Aorta (tissue), 5 donors: ENCODE results near the gene SLC16A11. TPM values are rescaled to one million over a fixed set of nuclear protein-coding genes. Genes with fewer than 3 reads are reported as not detected.

Source experiments
- ATAC-seq: fragments of 200-7000 bp; cut with Tn5 transposase; one replicate; pipeline ENCODE4 v1.9.1; 2022; ENCODE audit warnings: moderate library complexity; ENCODE audit not compliant: low FRiP score
- DNase-seq, 2 donors: peaks; one replicate each; pipeline ENCODE4 v3.0.0-alpha.2; 2020
- H3K27ac ChIP-seq, 2 donors: one replicate each; pipeline ENCODE4 v1.5.1; 2013; ENCODE audit warnings: low read length in 2 of 2, mild to moderate bottlenecking in 2 of 2, moderate library complexity in 2 of 2, control low read depth in 1 of 2, inconsistent platforms in 1 of 2, low read depth in 1 of 2
- H3K27me3 ChIP-seq, 2 donors: one replicate each; pipeline ENCODE4 v1.6.1; 2013; ENCODE audit warnings: control low read depth in 1 of 2, low read length in 1 of 2, mild to moderate bottlenecking in 1 of 2, moderate library complexity in 1 of 2; ENCODE audit not compliant: insufficient read depth in 2 of 2, control insufficient read depth in 1 of 2
- H3K36me3 ChIP-seq, 2 donors: one replicate each; pipeline ENCODE4 v1.6.1; 2013; ENCODE audit warnings: control low read depth in 1 of 2, low read length in 1 of 2, mild to moderate bottlenecking in 1 of 2; ENCODE audit not compliant: insufficient read depth in 2 of 2, control insufficient read depth in 1 of 2
- H3K4me1 ChIP-seq, 2 donors: one replicate each; pipeline ENCODE4 v1.6.1; 2013; ENCODE audit warnings: low read length in 2 of 2, control low read depth in 1 of 2, mild to moderate bottlenecking in 1 of 2, moderate library complexity in 1 of 2; ENCODE audit not compliant: insufficient read depth in 2 of 2, control insufficient read depth in 1 of 2
- H3K4me3 ChIP-seq, 2 donors: one replicate each; pipeline ENCODE4 v1.5.1; 2013; ENCODE audit warnings: low read length in 2 of 2, control low read depth in 1 of 2, mild to moderate bottlenecking in 1 of 2
- H3K9me3 ChIP-seq: one replicate; pipeline ENCODE4 v1.6.1; 2013; ENCODE audit warnings: mild to moderate bottlenecking, low read length; ENCODE audit not compliant: control insufficient read depth
- WGBS, 2 donors: extraction: QIAGEN DNeasy Blood & Tissue Kit; methylation state at CpG; one replicate each; pipeline ENCODE4 v1.1.7; 2013; 5-methylcytosine and 5-hydroxymethylcytosine counted together
- intact Hi-C, 2 donors: fragments of 100-400 bp; cut with DNase I; formaldehyde crosslinking; loops; one replicate each; pipeline versions ENCODE4 v1.14.2 to v1.15.0; 2022
- polyA plus RNA-seq, 2 donors: library from polyadenylated mRNA; stranded (reverse); fragments of 200-250 nt; gene quantifications; one replicate each; pipeline ENCODE4 v1.2.3, GENCODE V29; 2013
- total RNA-seq, 2 donors: library from RNA; stranded (reverse); fragmentation: NEBNext Ultra II Directional; extraction: Animal tissue kit (Norgen Biotek cat#: 25700); gene quantifications; one replicate each; pipeline ENCODE4 v1.2.1, GENCODE V29; 2021
- donor health status: healthy with polysubstance abuse.
- donor health status: Bipolar disorder and iron deficiency.
- donor health status: DM: no; HTN: no; CAD: no.
- donor health status: DM: no; HTN: no; CAD: no.
- donor health status: DM: yes; HTN: yes; CAD: no.

The SLC16A11 gene
- total and polyA plus RNA-seq, 4 donors: 0.26 to 1.3 TPM; not detected in 2

GRCh38 chr17:7018331-7018964 lies 25.4 kb downstream of the SLC16A11 start:
- Histone ChIP-seq H3K27ac (peak overlapping the region; percentile 59 to 85), H3K36me3 (no peaks in the 10 kb centered on the region), H3K9me3 (no peaks in the 10 kb centered on the region), H3K27me3 (no peaks in the 10 kb centered on the region), H3K4me3 (peak overlapping the region; percentile 59 to 89), H3K4me1 (peaks cover 0 to 3% of the 10 kb centered on the region in 2 donors)
- ATAC-seq: no peak
- intact Hi-C loops: no loop called here
- 33 to 40% methylated on average over 8 to 10 of the region's 10 CpGs for WGBS, 2 donors
- DNase-seq: peak; percentile 84 to 87

GRCh38 chr17:7017827-7018200 lies 26.1 kb downstream of the SLC16A11 start:
- Histone ChIP-seq H3K36me3 (no peaks in the 10 kb centered on the region), H3K27ac (peak overlapping the region in 1 of 2 donors; percentile 85), H3K4me3 (no peak overlapping the region), H3K27me3 (no peaks in the 10 kb centered on the region), H3K4me1 (peaks cover 0 to 3% of the 10 kb centered on the region in 2 donors), H3K9me3 (no peaks in the 10 kb centered on the region)
- 73 to 75% methylated on average over 12 of the region's 12 CpGs for WGBS, 2 donors
- no peak for DNase-seq
- no peak for ATAC-seq
- intact Hi-C loops: no loop called here

- Histone ChIP-seq H3K4me3 (no peak overlapping the region), H3K27me3 (no peaks in the 10 kb centered on the region), H3K9me3 (no peaks in the 10 kb centered on the region), H3K36me3 (no peaks in the 10 kb centered on the region), H3K4me1 (peaks cover 0 to 3% of the 10 kb centered on the region in 2 donors), H3K27ac (peak overlapping the region in 1 of 2 donors; percentile 85)
- ATAC-seq (no peak), DNase-seq (no peak)
- WGBS, 2 donors: 65 to 71% methylated on average over 20 of the region's 20 CpGs
- intact Hi-C loops: no loop called here
Measured at GRCh38 chr17:7016886-7017826, 26.7 kb downstream of the SLC16A11 start.

GRCh38 chr17:7016418-7016817 lies 27.5 kb downstream of the SLC16A11 start:
- H3K27me3 ChIP-seq: no peaks in the 10 kb centered on the region
- intact Hi-C loops: no loop called here
- H3K27ac ChIP-seq: no peak overlapping the region
- ATAC-seq (no peak), DNase-seq (no peak)
- H3K36me3 ChIP-seq: no peaks in the 10 kb centered on the region
- H3K9me3 ChIP-seq: no peaks in the 10 kb centered on the region
- WGBS, 2 donors: 79 to 80% methylated on average over 3 of the region's 3 CpGs
- H3K4me3 ChIP-seq: no peak overlapping the region
- H3K4me1 ChIP-seq: peaks cover 0 to 3% of the 10 kb centered on the region in 2 donors

- WGBS, 2 donors: 9 to 12% methylated on average over 41 to 56 of the region's 56 CpGs
- Histone ChIP-seq H3K36me3 (no peaks in the 10 kb centered on the region), H3K27ac (peak overlapping the region; percentile 8 to 83), H3K4me1 (peaks cover 3 to 4% of the 10 kb centered on the region in 2 donors), H3K9me3 (no peaks in the 10 kb centered on the region), H3K27me3 (no peaks in the 10 kb centered on the region), H3K4me3 (peak overlapping the region; percentile 20 to 21)
- intact Hi-C loops: no loop called here
- peak in 1 of 2 donors; percentile 77 for DNase-seq
- ATAC-seq: no peak
Measured at GRCh38 chr17:7014995-7015958, 28.6 kb downstream of the SLC16A11 start.

GRCh38 chr17:7014261-7014994 lies 29.5 kb downstream of the SLC16A11 start:
- Histone ChIP-seq H3K27ac (peak overlapping the region; percentile 34 to 78), H3K27me3 (no peaks in the 10 kb centered on the region), H3K4me1 (peaks cover 3 to 4% of the 10 kb centered on the region in 2 donors), H3K4me3 (peak overlapping the region; percentile 20 to 23), H3K9me3 (no peaks in the 10 kb centered on the region), H3K36me3 (no peaks in the 10 kb centered on the region)
- WGBS, 2 donors: 1% methylated on average over 45 to 75 of the region's 75 CpGs
- intact Hi-C loops: no loop called here
- peak; percentile 94 for ATAC-seq
- DNase-seq: peak; percentile 99 to 100

GRCh38 chr17:7011942-7012254 lies 32.0 kb downstream of the SLC16A11 start:
- Histone ChIP-seq H3K4me3 (peak overlapping the region; percentile 77 to 88), H3K4me1 (peaks cover 3 to 4% of the 10 kb centered on the region in 2 donors), H3K9me3 (no peaks in the 10 kb centered on the region), H3K27me3 (no peaks in the 10 kb centered on the region), H3K36me3 (no peaks in the 10 kb centered on the region), H3K27ac (no peak overlapping the region)
- DNase-seq (no peak), ATAC-seq (no peak)
- intact Hi-C loops: no loop called here
- 0 to 1% methylated on average over 6 of the region's 6 CpGs for WGBS, 2 donors

GRCh38 chr17:7011415-7011814 lies 32.5 kb downstream of the SLC16A11 start:
- Histone ChIP-seq H3K9me3 (no peaks in the 10 kb centered on the region), H3K27ac (no peak overlapping the region), H3K27me3 (no peaks in the 10 kb centered on the region), H3K4me1 (peaks cover 3 to 4% of the 10 kb centered on the region in 2 donors), H3K36me3 (no peaks in the 10 kb centered on the region), H3K4me3 (peak overlapping the region; percentile 77 to 88)
- intact Hi-C loops: no loop called here
- ATAC-seq: no peak
- 47 to 50% methylated on average over 14 of the region's 14 CpGs for WGBS, 2 donors
- DNase-seq: no peak
